AG10803 (cell line): ENCODE data around the gene MIP.
"Not testable (repeated sequence)": the region's sequence is repeated elsewhere in the genome, so short reads cannot be mapped to it uniquely, and the experiment has no call there.

Experiments
- DNase-seq: peaks from one replicate; pipeline ENCODE4 v3.0.0; 2010; ENCODE audit warnings: low read depth
- H3K4me3 ChIP-seq: 2 replicates; pipeline ENCODE4 v1.5.1; 2011; ENCODE audit warnings: mild to moderate bottlenecking, low read length, control low read depth
- CTCF ChIP-seq: conservative IDR thresholded peaks from 2 replicates; pipeline ENCODE4 v1.5.1; 2011; ENCODE audit warnings: mild to moderate bottlenecking, low read length, control low read depth, inconsistent platforms

Gene MIP

GRCh38 chr12:56413392-56413791 lies 41.1 kb downstream of the MIP start:
- H3K4me3 ChIP-seq = no peak overlapping the region
- no peak for TF ChIP-seq CTCF
- DNase-seq = no peak

GRCh38 chr12:56411781-56412639 lies 42.4 kb downstream of the MIP start:
- no peak for TF ChIP-seq CTCF
- DNase-seq = no peak

GRCh38 chr12:56410768-56411167 lies 43.7 kb downstream of the MIP start:
- H3K4me3 ChIP-seq = no peak overlapping the region
- DNase-seq = no peak
- TF ChIP-seq CTCF = no peak

More at GRCh38 chr12:56411781-56412639, 42.4 kb downstream of the MIP start:
- no peak overlapping the region for H3K4me3 ChIP-seq

GRCh38 chr12:56408799-56409417 lies 45.5 kb downstream of the MIP start:
- TF ChIP-seq CTCF = no peak
- no peak overlapping the region for H3K4me3 ChIP-seq
- DNase-seq = no peak

- DNase-seq, H3K4me3 ChIP-seq: not testable (repeated sequence)
These were observed 50.2 kb downstream of the MIP start for GRCh38 chr12:56404227-56404626.

- H3K4me3 ChIP-seq, DNase-seq: not testable (repeated sequence)
These were observed 52.8 kb downstream of the MIP start for GRCh38 chr12:56401612-56402011.

- not testable (repeated sequence) for DNase-seq, H3K4me3 ChIP-seq
These were observed 53.3 kb downstream of the MIP start for GRCh38 chr12:56401125-56401524.
